NCI-H2081 (cell line): ENCODE data around the gene WBP4.

Experiments
- DNase-seq, 2 experiments: peaks; one replicate each; lab custom pipeline; 2025; lab: John Stamatoyannopoulos, UW

WBP4 gene

GRCh38 chr13:41048640-41049039 lies 12.7 kb upstream of the WBP4 start:
- DNase-seq, result no peak

GRCh38 chr13:41049480-41050440 lies 11.5 kb upstream of the WBP4 start:
- DNase-seq, result no peak

DNA sequence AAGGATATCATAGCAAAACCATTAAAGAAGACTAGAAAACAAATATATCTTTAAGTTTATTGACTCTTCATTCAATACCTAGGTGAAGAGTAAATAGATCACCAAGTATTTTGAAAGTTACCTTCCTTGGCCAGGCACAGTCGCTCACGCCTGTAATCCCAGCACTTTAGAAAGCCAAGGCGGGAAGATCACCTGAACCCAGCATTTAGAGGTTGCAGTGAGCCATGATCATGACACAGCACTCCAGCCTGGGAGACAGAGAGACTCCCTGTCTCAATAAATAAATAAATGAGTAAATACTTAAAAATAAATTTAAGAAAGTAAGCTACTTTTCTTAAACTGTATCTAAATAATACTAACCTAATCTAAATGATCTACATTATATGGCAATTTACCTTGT lies 8.9 kb upstream of the WBP4 start:
- no peak for DNase-seq

- no peak for DNase-seq
Measured at GRCh38 chr13:41053384-41053826, 7.9 kb upstream of the WBP4 start.

GRCh38 chr13:41054212-41054877 lies 7.0 kb upstream of the WBP4 start:
- peak; percentile 12 to 41 for DNase-seq

DNA sequence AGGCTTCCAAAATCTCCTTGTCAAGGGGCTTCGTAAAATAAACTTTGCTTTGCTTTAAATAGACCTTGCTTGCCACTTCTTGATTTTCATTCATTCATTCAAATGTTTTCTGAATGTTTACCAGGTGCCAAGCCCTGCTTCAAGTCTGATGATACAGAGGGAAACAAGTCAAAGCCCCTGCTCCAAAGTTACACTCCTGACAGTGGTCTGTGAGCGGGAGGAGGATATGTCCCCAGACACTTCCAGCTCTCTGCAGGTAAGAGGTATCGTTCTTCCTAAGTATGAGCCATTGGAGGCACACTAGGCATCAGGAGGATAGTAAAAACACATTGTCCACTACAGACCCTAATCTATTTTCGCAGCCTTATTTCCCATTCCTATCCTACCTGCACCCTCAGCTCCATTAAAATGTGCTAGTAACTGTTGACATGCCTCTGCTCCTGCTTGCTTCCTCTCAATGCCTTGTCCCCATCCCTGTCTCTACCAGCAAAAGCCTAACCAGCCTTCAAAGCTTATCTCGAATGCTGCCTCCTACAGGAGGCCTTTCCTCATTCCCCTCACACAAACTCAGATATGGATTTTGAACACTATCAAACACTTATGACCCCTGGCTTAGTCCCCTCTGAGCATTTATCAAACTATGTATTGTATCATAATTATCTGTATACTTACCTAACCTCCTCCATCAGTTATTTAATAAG lies 6.2 kb upstream of the WBP4 start:
- DNase-seq, result no peak

GRCh38 chr13:41056194-41056593 lies 5.1 kb upstream of the WBP4 start:
- no peak for DNase-seq

- no peak for DNase-seq
Measured at GRCh38 chr13:41056826-41057711, 4.2 kb upstream of the WBP4 start.

DNA sequence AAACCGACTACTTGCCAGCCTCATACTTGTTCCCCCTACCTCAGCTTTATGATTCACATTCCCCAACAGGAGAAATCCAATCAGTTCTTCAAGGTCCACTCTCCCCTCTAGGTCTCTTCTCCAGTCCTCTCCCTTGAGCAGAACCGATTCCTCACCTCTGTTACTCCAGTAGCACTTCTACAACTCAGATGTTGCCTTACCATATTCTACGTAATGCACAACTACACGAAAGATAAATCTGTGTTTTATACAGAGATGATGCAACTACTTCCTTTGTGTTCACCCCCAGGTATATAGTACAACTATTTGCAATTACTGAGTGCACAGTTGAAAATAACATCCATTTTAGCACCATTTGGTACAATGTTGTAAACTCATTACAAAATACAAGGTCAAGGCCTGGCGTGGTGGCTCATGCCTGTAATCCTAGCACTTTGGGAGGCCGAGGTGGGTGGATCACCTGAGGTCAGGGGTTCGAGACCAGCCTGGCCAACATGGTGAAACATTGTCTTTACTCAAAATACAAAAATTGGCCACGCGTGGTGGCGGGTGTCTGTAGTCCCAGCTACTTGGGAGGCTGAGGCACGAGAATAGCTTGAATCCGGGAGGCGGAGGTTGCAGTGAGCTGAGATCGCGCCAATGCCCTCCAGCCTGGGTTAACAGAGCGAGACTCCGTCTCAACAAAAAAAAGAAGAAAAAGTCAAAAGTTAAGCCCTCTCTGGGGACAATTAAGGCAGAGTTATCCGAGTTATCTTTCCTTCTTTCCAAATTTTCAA lies 2.8 kb upstream of the WBP4 start:
- DNase-seq, result no peak

DNA sequence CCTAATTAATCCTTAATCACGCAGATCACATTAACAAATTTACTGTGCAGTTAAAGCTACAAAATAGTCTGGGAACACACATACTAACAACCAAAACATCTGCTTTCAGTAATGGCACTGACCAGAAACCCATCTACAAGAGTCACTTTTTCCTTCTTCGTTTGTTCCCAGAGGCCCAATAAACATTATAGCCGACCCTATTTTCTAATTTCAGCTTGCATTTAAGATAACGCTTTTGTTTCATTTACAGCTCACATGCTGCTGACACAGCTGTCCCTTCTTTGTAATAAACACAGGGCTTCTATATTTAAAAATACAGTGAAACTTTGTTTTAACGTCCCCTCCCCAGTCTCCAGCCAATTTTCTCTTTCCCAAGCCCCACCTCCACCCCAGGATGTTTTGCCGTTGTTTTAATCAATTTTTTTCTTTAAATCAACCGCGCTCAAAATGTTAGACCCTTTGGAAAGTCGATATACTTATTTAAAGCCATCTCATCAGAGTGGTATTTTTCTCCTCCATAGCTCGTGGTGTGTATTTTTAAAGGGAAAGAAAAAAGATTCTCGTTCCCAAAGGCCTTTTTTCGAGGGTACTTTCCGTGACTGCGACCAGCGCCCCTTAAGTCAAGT lies 1.7 kb upstream of the WBP4 start:
- peak; percentile 14 to 28 for DNase-seq

GRCh38 chr13:41060082-41060723 lies 1.1 kb upstream of the WBP4 start:
- peak; percentile 80 to 83 for DNase-seq

GRCh38 chr13:41060724-41061074 lies 610 bp upstream of the WBP4 start:
- peak; percentile 66 to 69 for DNase-seq

DNA sequence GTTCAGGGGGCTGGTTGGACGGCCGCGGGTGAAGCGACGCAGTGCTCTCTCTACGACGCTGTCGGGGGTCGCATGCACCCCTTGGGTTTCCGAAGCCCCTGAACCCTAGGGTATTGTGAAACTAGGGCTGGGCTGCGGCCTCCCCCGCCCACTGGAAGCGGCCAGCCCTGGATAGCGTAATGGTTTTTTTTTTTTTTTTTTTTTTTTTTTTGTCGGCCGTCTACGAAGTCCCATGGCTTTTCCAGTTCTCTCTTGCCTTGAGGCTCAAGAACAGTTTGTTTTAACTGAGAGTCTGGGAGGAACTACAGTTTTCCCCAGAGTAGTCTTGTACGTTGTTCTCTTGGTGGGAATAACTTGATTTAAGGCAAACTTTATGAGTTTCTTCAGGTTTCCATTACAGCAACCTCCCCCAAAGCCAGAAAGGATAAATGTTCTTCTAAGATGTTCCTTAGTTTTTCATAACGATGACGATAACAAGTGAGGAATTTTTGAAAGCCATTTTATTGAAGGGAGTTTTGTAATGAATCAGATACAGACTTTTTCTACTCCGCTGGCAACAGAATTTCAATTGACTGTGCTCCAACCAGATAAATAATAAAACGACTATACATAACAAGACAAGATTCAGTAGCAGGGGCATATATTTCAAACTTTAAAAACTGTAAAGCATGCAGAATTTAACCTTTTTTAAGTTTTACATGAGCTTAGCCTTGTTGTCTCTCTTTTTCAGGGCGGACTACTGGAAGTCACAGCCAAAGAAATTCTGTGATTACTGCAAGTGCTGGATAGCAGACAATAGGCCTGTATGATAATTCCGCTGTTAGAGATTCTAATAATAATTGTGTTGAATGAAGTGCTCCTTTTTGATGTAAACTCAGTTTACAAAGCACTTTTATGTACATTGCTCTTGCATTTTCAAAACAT lies 867 bp downstream of the WBP4 start:
- peak in 1 of 2 experiments; percentile 45 for DNase-seq

DNA sequence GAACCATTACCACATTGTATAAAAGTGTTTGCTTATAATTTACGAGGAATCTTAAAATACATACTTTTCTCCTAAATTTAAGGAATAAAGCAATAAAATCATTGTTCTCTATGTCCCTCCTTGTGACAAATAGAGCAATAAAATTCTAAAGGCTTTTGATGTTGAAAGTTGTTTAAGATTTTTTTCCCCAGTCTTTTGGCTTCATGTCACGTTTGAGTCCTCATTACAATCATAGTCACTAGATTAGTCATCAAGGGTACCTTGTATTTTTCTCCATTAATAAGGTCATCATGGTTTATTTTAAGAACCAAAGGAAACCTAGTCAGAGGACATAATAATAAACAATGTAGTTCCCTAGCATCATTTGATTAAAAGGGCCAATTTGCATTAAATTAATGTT lies 3.2 kb downstream of the WBP4 start:
- no peak for DNase-seq

GRCh38 chr13:41065078-41065477 lies 3.8 kb downstream of the WBP4 start:
- no peak for DNase-seq

DNA sequence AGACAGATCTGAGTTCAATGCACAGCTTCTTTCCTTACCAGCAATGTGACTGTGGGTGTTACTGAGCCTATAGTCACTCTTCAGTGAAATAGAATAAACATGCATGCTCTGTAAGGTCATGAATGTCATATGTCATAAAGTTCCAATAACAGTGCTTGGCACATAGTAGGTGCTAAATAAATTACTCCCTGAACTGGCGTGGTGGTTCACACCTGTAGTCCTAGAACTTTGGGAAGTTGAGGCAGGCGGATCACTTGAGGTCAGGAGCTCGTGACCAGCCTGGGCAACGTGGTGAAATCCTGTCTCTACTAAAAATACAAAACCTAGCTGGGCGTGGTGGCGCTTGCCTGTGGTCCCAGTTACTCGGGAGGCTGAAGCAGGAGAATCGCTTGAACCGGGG lies 13.2 kb downstream of the WBP4 start:
- DNase-seq, result no peak

GRCh38 chr13:41075034-41075433 lies 13.7 kb downstream of the WBP4 start:
- DNase-seq, result no peak

DNA sequence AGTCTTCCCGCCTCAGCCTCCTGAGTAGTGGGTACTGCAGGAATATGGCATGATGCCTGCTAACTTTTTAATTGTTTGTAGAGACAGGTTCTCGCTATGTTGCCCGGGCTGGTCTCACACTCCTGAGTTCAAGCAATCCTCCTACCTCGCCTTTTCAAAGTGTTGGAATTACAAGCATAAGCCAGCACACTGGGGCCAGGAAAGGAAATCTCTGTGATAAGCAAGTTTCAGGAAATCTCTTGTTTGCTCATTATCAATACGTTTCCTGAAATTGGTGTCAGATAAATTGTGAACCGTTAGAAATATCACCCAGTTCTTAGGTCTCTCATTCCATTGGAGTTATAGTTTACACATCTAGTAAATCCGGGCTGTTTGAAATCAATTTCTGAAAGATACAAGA lies 14.2 kb downstream of the WBP4 start:
- DNase-seq, result no peak

DNA sequence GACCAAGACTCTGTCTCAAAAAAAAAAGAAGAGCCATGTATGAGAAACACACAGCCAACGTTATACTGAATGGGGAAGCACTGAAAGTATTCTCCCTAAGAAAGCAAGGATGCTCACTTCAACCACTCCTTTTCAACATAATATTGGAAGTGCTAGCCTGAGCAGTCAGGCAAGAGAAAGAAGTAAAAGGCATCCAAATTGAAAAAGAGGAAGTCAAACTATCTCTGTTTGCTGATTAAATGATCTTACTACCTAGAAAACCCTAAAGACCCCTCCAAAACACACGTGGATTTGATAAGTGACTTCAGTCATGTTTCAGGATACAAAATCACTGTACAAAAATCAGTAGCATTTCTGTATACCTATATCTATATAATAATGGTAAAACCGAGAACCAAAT lies 16.2 kb downstream of the WBP4 start:
- DNase-seq, result no peak
